COR-L47 (cell line): ENCODE results near the gene NADK2.

ENCODE experiments used
- DNase-seq: peaks from one replicate; lab custom pipeline; 2025; lab: John Stamatoyannopoulos, UW

Gene NADK2

DNA sequence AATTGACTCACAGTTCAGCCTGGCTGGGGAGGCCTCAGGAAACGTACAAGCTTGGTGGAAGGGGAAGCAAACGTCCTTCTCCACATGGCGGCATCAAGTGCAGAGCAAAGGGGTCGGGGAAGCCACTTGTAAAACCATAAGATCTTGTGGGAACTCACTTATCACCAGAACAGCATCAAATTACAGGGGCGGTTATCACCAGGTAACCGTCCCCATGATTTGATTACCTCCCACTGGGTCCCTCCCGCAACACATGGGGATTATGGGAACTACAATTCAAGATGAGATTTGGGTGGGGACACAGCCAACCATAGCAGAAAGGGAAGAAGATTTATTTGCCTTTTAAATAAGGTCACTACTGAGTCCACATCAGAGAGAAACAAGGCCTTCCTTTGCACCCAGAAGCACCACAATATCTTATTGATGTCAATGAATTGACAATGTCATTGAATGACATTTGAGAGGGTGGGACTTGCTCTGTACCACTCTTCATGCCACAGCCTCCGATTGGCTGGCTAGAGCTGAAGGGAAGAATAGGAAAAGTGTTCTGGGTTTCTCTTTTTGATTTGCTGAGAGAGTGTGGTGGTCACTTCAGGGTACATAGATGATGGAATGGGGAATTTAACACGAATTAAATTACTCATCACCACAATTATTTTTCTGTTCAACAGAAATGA lies 78.8 kb downstream of the NADK2 start:
- DNase-seq, result no peak

DNA sequence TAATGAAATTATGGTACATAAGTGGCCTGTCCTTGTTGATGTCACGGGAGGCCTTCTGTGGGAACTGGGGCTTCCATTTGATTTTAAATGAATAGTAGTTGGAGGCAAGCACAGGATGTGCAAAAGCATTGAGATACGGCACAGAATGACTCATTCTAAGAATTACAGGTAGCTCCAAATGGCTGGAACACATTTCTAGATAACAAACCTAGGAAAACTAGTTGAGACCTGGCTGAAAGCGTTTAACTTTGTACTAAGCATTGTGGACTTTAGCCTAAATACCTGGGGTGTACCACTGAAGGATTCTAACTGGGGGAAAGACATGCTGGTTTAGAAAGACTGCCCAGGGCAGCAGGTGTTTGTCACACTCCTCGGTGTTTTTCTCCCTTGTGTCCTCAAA lies 80.4 kb downstream of the NADK2 start:
- DNase-seq, result no peak

DNA sequence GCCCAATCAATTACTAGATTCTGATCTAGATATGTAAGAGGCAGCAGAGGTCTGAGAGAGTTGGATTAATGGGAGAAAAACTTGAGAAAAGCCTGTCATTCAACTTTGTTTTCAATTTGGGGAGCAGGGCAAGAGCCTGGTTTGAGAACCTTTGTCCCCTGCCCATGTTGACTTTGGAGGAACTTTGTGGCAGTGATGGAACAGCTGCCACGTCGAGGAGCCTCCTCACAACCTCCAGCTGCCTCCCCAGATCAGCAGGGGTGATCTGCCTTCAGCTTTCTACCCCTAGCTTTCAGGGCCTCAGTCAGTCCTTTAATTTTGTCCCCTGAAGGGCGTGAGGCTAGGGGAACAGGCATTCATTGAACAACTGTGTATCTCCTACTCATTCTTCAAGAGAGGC lies 81.1 kb downstream of the NADK2 start:
- no peak for DNase-seq

GRCh38 chr5:36158144-36158543 lies 83.6 kb downstream of the NADK2 start:
- DNase-seq, result no peak

GRCh38 chr5:36156619-36157018 lies 85.1 kb downstream of the NADK2 start:
- no peak for DNase-seq

DNA sequence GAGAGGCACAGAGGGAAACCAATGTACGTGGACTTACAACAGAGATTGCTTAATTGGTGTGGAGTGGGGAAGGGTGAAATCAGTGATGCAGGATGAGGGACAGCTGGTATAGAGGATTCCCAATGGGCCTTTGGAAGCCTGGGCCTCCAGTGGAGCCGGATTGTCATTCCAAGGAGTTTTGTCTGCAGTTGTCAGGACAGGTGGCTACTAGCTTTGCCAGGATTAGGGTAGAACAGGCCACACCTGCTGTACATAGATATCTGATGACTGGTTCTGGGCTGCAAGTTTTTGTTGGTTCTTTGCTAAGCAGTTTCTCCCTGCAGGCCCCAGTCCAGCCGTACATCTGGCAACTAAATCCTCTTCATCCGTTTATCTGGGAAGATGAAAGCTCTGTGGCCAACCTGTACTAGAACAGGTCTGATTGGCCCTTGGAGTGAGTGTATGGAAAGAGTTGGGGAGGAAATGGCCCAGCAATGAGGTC lies 85.6 kb downstream of the NADK2 start:
- DNase-seq, result no peak

GRCh38 chr5:36155291-36155690 lies 86.4 kb downstream of the NADK2 start:
- no peak for DNase-seq

DNA sequence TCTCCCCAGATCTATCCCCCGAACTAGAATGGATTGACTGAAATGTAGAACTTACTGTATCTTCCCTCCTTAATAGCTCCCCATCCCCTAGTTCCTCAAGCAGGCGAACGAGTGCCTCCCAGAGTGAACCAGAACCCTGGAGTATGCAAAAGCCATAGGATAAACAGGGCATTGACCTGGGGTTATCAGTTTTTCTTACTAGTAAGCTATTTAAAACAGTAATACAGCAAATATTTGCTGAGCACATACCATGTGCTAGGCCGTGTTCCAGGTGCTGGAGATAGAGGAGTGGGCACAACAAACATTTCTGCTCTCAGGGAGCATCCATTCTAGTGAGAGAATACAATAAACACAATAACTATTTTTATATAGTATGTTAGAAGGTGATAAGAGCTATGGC lies 88.0 kb downstream of the NADK2 start:
- DNase-seq, result no peak

DNA sequence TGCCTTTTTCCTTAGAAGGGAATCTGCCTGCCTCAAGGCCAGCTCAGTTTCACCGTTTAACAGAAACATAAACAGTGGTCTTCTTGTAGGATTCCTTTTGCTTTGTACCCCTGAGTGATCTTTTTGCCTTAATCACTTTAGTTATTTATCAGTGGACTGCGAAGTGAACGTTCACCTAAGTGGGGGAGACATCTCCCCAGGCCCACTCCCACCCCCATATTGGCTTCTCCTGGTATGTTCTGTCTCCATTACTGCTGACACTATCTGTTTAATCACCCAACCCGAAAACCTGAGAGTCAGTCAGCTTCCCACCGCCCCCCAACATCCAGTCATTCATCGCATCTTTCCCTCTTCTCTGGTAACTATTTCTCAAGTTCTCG lies 88.4 kb downstream of the NADK2 start:
- no peak for DNase-seq

DNA sequence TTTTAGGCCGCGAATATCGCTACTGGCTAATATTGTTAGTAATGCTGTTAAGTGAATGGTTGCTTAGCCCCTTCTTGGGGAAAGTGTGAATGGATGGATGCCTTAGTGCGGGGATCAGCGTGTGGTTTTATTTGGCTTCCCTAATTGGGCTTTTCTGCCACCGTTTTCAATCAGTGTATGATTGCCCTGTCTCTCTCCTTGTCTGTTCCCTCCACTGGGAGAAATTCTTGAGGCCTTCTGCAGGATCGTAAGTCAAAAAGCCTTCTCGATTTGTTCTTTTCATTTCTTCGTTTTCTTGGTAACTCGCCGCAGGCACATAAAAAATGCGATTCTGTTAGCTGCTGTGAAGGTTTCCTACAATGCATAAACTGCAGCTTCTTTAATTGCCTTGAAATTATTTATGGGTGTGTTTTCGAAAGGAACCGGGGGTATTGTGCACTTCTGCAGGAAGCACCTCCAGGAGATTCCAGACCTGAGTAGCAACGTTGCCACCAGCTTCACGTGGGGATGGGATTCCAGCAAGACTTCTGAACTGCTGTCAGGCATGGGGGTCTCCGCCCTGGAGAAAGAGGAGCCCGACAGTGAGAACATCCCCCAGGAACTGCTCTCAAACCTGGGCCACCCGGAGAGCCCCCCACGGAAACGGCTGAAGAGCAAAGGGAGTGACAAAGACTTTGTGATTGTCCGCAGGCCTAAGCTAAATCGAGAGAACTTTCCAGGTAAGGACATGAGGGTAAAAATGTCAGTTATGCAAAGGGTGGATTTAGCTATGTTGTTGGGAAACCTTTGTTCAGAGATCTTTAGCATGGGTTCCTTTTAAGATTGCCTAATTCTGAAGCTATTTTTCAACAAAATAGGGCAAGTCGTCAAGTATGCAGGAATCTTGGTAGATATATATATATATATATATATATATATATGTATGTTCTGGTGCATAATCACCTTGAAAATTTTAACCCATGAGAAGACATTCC lies 89.1 kb downstream of the NADK2 start:
- DNase-seq, result no peak

- DNase-seq, result peak; percentile 98
Measured at GRCh38 chr5:36151434-36152323, 90.0 kb downstream of the NADK2 start, which contains the start of the genes LMBRD2 and SKP2. Gene LMBRD2, minus strand, starts transcription at chr5:36151887. Its CDS starts 8,538 bp downstream, at chr5:36143349. Gene SKP2, plus strand, starts transcription at chr5:36152111. Its CDS starts 152 bp downstream, at chr5:36152263.

DNA sequence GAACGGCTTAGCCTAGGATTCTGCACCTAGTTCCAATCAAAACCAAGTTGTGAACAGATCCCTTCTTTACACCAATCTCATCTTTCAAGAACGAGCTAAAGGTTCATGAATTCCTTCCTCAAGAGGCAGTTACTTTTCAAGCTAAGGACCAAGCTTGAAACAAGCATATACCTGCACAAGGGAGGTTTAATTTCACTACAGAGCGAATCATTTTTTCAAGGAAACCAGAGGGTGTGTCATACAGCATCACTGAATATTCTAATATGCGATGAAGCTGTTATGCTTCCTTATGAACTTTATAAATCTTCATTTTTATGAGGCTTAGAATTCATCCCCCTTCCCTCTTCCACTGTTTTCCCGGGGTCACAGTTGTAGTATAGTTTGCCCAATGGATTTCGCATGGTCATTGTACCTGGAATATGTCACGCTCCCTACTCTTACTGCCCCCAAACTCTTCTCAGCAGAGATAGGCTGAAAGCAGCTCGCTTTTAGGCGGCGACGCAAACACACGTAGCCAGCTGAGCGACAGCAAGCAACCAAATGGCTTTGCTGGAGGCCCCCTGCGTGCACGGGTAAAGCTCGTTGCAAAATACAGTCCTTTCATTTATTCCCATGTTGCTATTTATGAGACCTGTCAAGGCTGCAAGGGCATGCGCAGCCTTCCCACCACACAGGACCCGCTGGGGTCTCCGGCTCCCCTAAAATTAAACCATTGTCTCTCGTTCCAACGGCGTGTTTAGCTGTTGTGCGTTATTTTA lies 90.9 kb downstream of the NADK2 start:
- peak; percentile 67 for DNase-seq

DNA sequence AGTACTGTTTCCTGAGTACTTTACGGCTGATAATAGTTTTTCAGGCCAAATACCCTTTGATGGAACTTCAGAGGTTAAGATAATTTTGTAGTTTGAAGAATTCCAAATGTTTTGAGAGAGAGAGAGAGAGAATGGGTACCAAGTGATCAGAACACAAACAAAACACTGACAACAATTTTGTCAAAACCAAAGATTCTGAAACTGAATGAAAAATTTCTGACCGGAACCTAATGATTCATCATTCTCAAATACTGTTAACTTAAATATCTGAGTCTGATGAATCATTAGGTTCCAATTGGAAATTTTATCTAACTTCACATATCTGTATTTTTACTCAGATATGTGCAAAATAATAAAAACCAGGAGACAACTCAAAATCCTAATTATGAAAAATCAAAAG lies 94.0 kb downstream of the NADK2 start:
- no peak for DNase-seq

DNA sequence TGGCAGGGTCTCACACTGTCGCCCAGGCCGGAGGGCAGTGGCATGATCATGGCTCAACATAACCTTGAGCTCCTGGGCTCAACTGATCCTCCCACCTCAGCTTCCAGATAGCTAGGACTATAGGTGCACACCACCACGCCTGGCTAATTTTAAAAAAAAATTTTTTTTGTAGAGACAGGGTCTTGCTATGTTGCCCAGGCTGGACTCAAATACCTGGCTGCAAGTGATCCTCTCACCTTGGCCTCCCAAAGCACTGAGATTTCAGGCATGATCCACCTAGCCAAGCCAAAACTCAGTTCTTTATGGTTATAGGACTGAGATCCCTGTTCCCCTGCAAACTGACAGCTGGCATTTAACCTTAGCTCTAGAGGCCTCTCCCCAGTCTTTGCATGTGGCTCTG lies 95.3 kb downstream of the NADK2 start:
- no peak for DNase-seq

GRCh38 chr5:36145311-36145710 lies 96.4 kb downstream of the NADK2 start:
- DNase-seq, result no peak
